Activated B cell treated with CpG ODN at 0.5 μM for 24 hours (primary cell): ENCODE measurements around the gene GALNTL6. TPM values are rescaled to one million over a fixed set of nuclear protein-coding genes. Genes with fewer than 3 reads are reported as not detected.
"Not testable (repeated sequence)": the region's sequence is repeated elsewhere in the genome, so short reads cannot be mapped to it uniquely, and the experiment has no call there.

Source experiments
- ATAC-seq: fragments of 200-7000 bp; cut with Tn5 transposase; one replicate; pipeline ENCODE4 v1.10.0; 2021; ENCODE audit warnings: low read depth, mild to moderate bottlenecking, moderate library complexity
- CTCF ChIA-PET: fragments of 350-600 bp; sonication (Branson Sonifier 250); formaldehyde crosslinking; loops from one replicate; lab custom pipeline; 2021; ENCODE audit warnings: antibody characterized with exemption; lab: Charles Lee
- POLR2A ChIA-PET: fragments of 350-600 bp; sonication (Branson Sonifier 250); formaldehyde crosslinking; loops from one replicate; lab custom pipeline; 2021; ENCODE audit warnings: antibody characterized with exemption; lab: Charles Lee
- DNase-seq: peaks from one replicate; pipeline ENCODE4 v3.0.0; 2022
- H3K27ac Mint-ChIP-seq: one replicate; pipeline ENCODE4 v1.8.0; 2020; ENCODE audit warnings: mixed read lengths
- H3K27me3 Mint-ChIP-seq: one replicate; pipeline ENCODE4 v1.8.0; 2021; ENCODE audit warnings: mixed read lengths
- H3K36me3 Mint-ChIP-seq: one replicate; pipeline ENCODE4 v1.8.0; 2021; ENCODE audit warnings: low read depth, mixed read lengths
- H3K4me1 Mint-ChIP-seq: one replicate; pipeline ENCODE4 v1.8.0; 2021; ENCODE audit warnings: mixed read lengths
- H3K4me3 Mint-ChIP-seq: one replicate; pipeline ENCODE4 v1.8.0; 2020; ENCODE audit warnings: mild to moderate bottlenecking, mixed read lengths
- H3K9me3 Mint-ChIP-seq: one replicate; pipeline ENCODE4 v1.8.0; 2020; ENCODE audit warnings: mixed read lengths
- intact Hi-C: fragments of 100-400 bp; cut with micrococcal nuclease; formaldehyde crosslinking; loops from one replicate; pipeline ENCODE4 v1.15.1; 2024
- total RNA-seq: library from RNA; stranded (reverse); gene quantifications from 2 replicates; pipeline ENCODE4 v1.2.3, GENCODE V29; 2022
- TF ChIP-seq, protein P1 (sequence below): fragments of 200-600 bp; IDR thresholded peaks from one replicate; pipeline ENCODE4 v1.8.0; 2022; ENCODE audit warnings: antibody characterized with exemption, mild to moderate bottlenecking

Gene GALNTL6
- total RNA-seq, 1 donor from 2014 or later = 0.20 TPM

DNA sequence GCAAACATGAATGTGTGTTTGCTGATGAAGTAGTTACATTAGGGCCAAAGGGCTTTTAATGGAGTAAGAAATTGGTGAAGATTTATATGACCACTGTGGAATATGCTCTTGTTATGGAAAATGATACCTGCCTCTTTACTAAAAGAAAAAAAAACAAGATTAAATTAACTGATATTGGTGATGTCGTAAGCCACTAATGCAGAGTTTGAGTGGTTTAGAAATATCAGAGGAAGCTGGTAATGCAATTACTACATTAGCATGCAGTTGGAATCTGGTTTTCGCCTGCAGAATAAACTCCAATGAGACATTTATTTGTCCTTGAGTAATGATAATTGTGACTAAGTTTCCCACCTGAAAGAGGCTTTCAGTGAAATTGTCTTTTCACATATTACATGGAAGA is 597.9 kb downstream of the GALNTL6 start:
- Mint-ChIP-seq H3K27ac (no peak overlapping the region), H3K9me3 (no peaks in the 10 kb centered on the region), H3K27me3 (no peaks in the 10 kb centered on the region), H3K36me3 (no peaks in the 10 kb centered on the region), H3K4me3 (no peak overlapping the region), H3K4me1 (no peaks in the 10 kb centered on the region)
- POLR2A ChIA-PET = no interaction called here
- TF ChIP-seq, protein P1, sequence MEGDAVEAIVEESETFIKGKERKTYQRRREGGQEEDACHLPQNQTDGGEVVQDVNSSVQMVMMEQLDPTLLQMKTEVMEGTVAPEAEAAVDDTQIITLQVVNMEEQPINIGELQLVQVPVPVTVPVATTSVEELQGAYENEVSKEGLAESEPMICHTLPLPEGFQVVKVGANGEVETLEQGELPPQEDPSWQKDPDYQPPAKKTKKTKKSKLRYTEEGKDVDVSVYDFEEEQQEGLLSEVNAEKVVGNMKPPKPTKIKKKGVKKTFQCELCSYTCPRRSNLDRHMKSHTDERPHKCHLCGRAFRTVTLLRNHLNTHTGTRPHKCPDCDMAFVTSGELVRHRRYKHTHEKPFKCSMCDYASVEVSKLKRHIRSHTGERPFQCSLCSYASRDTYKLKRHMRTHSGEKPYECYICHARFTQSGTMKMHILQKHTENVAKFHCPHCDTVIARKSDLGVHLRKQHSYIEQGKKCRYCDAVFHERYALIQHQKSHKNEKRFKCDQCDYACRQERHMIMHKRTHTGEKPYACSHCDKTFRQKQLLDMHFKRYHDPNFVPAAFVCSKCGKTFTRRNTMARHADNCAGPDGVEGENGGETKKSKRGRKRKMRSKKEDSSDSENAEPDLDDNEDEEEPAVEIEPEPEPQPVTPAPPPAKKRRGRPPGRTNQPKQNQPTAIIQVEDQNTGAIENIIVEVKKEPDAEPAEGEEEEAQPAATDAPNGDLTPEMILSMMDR = no peak
- no peak for DNase-seq
- ATAC-seq = no peak
- CTCF ChIA-PET = no interaction called here
- intact Hi-C loops = no loop called here

DNA sequence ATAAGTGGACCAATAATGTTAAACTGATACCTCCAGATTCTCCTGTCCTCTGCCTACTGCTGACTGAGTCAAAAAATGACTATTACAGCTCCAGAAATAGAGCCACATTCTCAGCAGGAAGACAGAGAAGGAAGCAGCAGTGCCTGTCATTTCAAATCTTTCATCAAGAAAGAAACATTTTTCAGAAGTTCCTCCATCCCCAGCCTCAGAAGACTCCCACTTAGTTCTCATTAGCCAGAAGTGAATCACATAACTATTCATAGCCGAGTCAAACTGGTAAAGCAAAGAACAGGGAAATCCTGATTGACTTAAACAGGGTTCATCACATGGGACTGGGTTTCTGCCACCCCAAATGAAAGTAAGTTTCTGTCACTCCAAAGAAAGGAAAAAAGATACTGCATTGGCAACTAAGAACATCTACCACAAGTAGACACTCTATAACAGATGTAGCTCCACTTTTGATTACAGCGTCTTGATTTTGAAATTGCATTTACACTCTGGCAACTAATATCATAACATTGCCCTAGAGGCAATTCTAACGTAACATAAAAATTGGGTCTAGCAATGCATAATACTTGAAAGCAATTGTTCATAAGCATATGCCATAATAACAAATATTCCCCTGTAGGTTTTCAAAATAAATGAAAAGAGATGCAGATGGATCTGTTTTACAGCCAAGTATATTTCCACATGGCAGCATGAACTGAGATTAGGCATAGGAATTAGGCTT is 599.8 kb downstream of the GALNTL6 start:
- no peak for DNase-seq
- POLR2A ChIA-PET = no interaction called here
- H3K27ac Mint-ChIP-seq = no peak overlapping the region
- TF ChIP-seq, protein P1 = no peak
- ATAC-seq = no peak
- CTCF ChIA-PET = no interaction called here
- no peaks in the 10 kb centered on the region for H3K36me3 Mint-ChIP-seq
- no peaks in the 10 kb centered on the region for H3K9me3 Mint-ChIP-seq
- no peaks in the 10 kb centered on the region for H3K27me3 Mint-ChIP-seq
- intact Hi-C loops = no loop called here
- H3K4me3 Mint-ChIP-seq = no peak overlapping the region
- H3K4me1 Mint-ChIP-seq = no peaks in the 10 kb centered on the region

DNA sequence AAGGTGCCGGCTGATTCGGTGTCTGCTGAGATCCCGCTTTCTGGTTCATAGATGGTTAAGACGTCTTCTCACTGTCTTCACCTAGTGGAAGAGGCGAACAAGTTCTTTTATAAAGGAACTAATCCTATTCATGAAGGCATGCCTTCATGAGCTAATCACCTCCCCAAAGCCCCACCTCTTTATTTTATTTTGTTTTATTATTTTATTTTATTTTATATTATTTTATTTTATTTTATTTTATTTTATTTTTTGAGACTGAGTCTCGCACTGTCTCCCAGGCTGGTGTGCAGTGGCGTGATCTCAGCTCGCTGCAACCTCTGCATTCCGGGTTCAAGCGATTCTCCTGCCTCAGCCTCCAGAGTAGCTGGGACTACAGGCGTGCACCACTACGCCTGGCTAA is 615.8 kb downstream of the GALNTL6 start:
- H3K27ac Mint-ChIP-seq, intact Hi-C loops, CTCF ChIA-PET, H3K4me3 Mint-ChIP-seq, H3K4me1 Mint-ChIP-seq, H3K27me3 Mint-ChIP-seq, DNase-seq, H3K9me3 Mint-ChIP-seq, ATAC-seq, H3K36me3 Mint-ChIP-seq, POLR2A ChIA-PET: not testable (repeated sequence)

DNA sequence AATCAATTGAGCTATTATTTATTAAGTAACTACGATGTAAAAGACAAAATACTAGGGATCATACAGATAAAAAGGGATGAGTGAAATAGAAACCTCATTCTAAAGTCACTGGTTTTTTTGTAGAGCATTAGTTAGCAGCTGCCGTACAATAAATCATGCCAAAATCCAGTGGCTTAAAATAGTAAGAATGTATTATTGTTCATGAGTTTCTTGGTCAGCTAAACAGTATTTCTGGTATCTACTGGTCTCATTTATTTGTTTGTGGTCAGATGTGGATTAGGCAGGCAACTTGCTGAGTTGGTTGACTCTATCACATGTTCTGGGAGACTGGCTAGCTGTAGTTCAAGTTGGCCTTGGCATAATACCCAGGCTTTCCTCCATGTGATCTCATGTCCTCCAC is 667.3 kb downstream of the GALNTL6 start:
- Mint-ChIP-seq H3K4me1 (no peaks in the 10 kb centered on the region), H3K9me3 (peaks cover 9% of the 10 kb centered on the region), H3K27ac (no peak overlapping the region), H3K27me3 (no peaks in the 10 kb centered on the region), H3K36me3 (no peaks in the 10 kb centered on the region), H3K4me3 (no peak overlapping the region)
- POLR2A ChIA-PET = no interaction called here
- intact Hi-C loops = no loop called here
- ATAC-seq = no peak
- CTCF ChIA-PET = no interaction called here
- no peak for DNase-seq
- TF ChIP-seq, protein P1 = no peak

DNA sequence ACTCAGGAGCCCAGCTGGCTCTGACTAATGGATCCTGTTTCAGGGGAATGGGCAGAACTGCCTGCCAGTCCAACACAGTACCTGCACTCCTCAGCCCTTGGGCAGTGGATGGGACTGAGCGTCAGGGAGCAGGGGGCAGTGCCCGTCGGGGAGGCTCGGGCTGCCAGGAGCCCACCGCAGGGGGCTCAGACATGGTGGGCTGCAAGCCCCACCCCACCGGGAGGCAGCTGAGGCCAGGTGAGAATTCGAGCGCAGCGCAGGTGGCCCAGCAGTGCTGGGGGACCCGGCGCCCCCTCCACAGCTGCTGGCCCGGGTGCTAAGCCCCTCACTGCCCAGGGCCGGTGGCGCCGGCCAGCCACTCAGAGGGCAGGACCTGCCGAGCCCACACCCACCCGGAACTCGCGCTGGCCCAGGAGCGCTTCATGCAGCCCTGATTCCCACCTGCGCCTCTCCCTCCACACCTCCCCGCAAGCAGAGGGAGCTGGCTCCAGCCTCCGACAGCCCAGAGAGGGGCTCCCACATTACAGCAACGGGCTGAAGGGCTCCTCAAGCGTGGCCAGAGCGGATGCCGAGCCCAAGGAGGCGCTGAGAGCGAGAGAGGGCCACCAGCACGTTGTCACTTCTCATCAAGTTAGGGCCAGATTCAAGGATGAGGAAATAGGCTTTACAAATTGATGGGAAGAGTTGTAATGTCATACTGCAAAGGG is 668.8 kb downstream of the GALNTL6 start:
- H3K9me3 Mint-ChIP-seq = peaks cover 9% of the 10 kb centered on the region
- DNase-seq (no peak), ATAC-seq (no peak)
- intact Hi-C loops = no loop called here
- no peak overlapping the region for H3K27ac Mint-ChIP-seq
- no peaks in the 10 kb centered on the region for H3K4me1 Mint-ChIP-seq
- no peaks in the 10 kb centered on the region for H3K27me3 Mint-ChIP-seq
- no peak overlapping the region for H3K4me3 Mint-ChIP-seq
- ChIA-PET POLR2A (no interaction called here), CTCF (no interaction called here)
- TF ChIP-seq, protein P1 = no peak
- H3K36me3 Mint-ChIP-seq = no peaks in the 10 kb centered on the region
